CD1c-positive myeloid dendritic cell (primary cell): ENCODE data around the gene RASGRP3.
"Not testable (repeated sequence)": the region's sequence is repeated elsewhere in the genome, so short reads cannot be mapped to it uniquely, and the experiment has no call there.

ENCODE experiments used
- DNase-seq: peaks from one replicate; pipeline ENCODE4 v3.0.0-alpha.2; 2016; ENCODE audit errors: extremely low spot score

RASGRP3 gene

GRCh38 chr2:33457556-33458247, 18.7 kb upstream of the RASGRP3 start:
- DNase-seq = peak; percentile 29

DNA sequence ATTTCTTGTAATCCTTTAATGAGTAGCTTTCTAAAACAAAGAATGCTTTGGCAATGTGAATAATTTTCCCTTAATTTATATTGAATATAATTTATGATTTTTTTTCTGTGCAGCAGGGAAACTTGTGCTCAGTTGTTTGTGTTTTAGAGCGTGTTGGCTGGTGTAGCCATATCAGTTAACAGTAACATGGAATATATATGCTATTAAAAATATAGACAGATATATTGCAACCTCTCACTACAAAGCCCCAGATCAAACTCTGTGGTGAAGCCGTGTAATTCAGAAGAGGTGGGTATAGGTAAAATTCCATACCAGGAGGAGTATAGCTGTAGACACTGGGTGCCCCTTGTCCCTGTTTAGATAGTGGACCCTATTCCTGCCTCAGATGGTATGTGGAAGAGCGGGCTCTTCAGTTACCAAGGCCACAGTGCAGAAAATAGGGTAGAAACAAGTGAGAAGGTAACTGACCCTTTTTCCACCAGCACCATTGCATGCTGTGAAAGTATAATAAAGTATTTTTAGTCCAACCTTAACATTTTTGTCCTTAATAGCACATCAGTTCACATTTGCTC, 18.1 kb upstream of the RASGRP3 start:
- DNase-seq = no peak

GRCh38 chr2:33459745-33460144, 16.7 kb upstream of the RASGRP3 start:
- DNase-seq = no peak

DNA sequence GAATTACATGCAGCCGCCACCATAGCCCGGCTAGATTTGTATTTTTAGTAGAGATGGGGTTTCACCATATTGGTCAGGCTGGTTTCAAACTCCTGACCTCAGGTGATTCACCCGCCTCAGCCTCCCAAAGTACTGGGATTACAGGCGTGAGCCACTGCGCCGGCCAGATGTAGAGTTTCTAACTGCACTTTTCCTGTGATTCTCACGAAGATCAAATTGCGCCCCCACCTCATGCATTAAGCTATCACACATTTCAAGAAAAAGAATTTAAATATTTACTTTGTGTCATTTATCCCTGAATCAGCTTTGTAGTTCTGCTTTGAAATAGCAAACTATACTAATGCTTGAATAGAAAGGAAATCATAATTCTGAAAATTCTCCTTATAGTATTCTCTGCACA, 13.9 kb upstream of the RASGRP3 start:
- DNase-seq = not testable (repeated sequence)

DNA sequence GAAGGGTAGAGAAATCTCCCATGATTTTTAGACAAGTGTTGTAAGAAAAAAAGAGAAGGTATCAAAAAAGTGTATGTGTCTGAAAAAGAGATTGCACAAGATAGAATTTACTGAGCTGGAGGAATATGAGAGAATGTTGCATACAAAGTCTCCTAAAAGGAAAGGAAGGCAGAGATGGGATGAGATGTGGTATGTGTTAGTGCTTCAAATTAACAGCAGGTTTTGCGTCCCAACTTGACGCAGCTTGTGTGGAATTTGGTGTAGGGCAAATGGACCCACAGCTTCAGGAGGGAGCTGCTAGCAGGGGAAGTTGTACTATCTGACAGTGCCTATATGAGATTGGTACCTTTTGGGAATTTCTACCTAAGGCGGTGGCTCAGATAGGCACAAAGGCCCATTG, 9.0 kb upstream of the RASGRP3 start:
- DNase-seq = no peak

DNA sequence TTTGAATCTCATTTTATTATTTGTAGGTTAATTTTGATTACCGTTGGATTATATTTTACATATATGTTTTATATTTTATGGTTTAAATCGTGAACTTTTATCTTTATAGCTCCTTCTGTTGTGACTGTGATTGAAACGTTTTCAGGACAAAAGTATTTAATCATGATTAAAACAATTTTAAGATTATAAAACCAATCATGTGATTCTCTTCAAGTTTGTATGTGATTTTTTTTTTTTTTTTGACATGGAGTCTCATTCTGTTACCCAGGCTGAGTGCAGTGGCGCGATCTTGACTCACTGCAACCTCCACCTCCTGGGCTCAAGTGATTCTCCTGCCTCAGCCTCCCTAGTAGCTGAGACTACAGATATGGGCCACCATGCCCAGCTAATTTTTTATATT, 7.2 kb upstream of the RASGRP3 start:
- DNase-seq = no peak

DNA sequence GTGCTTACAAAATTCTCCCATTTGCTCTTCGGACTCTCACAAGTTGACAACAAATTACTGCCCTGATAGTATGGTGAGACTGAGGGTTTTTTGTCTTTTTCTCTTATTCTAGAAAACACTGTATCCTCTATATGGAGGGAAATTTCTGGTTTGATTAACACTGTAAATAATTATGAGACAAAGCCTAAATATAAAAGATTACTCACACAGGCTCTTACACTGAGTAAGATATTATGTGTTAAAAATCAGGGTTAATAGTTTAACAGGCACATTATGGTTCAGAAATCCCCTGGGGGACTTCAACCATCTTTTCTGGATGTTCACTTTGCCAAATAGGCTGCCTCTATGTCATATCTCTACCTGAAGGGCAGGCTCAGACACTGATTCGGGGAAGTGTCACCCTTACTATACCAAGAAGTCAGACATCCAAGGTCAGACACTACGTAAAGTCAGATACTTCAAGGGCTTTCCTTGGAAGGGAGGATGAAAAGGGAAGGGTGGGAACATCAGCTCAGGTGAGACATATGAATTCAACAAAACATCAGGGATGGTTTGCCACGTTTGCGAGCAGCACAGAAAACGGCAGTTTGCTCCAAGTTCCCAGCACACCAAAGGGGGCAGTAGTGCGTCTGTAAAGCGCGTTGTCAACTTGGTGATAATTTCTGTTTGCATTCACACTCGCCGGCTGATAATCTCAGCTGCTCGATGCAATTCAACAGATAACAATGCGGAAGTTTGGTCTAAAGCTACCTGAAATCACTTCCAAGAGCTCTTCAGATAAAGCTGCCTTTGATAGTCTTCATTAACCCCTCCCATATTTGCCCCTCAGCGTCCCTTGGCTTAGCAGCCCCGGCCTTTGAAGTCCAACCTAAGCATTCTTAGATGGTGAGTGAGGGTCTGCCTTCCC, 972 bp upstream of the RASGRP3 start:
- peak; percentile 90 for DNase-seq

DNA sequence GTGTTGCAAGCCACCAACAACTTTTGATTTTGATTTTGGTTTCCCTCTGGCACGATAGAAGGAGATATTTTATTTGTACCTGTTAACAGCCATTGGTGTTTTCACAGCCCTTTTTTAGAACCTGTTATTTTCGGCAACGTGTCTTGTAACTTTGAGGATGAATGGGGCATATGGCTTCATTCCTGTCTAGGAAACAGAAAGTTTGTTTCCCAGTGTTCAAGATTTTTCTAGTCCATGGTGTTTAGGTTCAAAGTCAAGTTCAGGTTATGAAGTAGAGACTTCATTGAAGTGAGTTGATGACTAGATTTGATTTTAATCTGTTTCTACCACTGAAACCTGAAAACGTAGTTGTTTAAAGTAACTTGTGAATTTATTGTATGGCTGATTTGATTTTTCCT, 343 bp downstream of the RASGRP3 start:
- DNase-seq = no peak

DNA sequence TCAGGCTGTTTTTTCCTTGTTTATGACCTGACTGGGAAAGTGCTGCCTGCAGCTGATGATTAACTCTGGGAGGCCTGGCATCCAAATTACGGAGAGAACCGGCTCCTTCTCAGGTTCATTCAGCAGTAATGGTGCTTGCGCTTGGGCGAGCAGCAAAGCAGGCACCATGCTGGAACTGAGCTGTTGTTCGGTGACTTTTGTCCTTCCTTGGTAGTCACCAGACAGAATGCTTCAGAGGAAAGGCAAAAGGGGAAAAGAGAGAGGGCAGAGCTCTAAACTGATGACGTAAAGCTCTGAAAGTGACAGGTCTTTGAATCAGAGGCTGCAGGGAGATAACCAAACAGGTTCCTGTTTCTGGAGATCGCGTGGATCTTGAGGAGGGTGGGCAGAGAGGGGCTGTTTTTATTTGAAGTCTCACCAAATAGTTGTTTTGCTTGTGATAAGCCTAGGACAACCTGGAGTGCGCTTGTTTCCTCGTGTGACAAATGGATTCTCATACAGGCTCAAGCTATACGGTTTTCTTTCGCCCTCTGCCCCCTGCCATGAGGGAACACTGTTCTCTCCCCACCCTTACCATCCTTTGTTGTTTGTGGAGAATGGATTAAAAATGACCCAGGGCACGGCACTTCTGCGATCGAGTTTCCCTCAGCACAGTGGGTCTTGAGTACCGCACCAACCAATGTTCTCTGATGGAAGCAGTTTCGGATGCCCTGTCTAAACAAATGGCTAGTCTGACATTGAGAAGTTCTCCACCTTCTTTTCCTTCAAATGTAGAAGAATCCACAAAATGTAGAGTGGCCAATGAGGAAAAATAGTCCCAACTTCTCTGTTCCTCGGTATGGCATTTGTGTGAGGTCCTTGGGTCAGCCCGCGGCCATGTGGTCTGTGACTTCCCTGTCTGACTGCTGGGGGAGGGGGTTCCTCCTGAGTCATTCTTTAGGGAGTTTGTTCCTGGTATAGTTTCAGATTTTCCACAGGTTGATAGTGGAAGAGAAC, 1.3 kb downstream of the RASGRP3 start:
- DNase-seq = peak; percentile 93

GRCh38 chr2:33478968-33479731, 2.7 kb downstream of the RASGRP3 start:
- peak; percentile 35 for DNase-seq

GRCh38 chr2:33482518-33482917, 6.1 kb downstream of the RASGRP3 start:
- no peak for DNase-seq

DNA sequence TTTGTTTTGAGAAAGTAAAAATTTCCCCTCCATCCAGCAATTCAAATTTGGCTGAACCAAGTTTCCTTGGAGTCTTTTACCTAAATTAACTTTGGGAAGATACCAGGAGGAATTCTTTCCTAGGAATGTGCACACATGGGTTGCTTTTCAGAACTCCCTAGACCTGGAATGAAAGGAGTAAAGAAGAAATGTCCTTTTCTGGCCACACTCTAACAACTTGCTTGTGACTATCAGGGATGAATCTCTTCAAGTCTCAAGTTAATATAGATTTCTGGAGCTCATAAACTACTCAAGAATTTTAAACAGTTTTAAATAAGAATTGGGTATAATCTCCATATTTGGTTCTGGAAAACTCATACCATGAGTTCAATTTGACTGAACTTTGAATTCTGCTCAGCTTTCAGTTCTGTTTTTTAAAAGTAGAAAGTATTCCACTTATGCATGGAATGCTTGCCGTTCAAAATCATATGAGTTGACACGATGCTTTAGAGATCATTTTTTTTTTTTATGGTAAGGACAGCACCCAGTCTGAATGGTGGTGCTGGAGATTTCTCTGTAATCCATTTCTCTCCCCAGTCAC, 7.7 kb downstream of the RASGRP3 start:
- DNase-seq = peak; percentile 73

DNA sequence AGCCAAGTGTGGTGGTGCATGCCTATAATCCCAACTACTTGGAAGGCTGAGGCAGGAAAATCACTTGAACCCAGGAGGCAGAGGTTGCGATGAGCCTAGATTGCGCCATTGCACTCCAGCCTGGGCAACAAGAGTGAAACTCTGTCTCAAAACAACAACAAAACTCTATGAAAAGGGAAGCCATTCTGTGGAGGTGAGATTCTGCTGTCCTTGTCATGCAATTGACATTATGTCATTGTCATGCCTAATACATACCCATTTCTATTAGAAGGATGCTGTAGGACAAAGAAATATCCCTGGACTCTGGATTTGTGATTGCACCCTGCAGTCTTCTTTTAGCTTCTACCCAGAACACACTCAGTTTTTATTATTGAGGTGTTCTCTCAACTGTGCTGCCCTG, 8.6 kb downstream of the RASGRP3 start:
- DNase-seq = peak; percentile 67

GRCh38 chr2:33486544-33486943, 10.1 kb downstream of the RASGRP3 start:
- DNase-seq = no peak

GRCh38 chr2:33488178-33488690, 11.8 kb downstream of the RASGRP3 start:
- no peak for DNase-seq

DNA sequence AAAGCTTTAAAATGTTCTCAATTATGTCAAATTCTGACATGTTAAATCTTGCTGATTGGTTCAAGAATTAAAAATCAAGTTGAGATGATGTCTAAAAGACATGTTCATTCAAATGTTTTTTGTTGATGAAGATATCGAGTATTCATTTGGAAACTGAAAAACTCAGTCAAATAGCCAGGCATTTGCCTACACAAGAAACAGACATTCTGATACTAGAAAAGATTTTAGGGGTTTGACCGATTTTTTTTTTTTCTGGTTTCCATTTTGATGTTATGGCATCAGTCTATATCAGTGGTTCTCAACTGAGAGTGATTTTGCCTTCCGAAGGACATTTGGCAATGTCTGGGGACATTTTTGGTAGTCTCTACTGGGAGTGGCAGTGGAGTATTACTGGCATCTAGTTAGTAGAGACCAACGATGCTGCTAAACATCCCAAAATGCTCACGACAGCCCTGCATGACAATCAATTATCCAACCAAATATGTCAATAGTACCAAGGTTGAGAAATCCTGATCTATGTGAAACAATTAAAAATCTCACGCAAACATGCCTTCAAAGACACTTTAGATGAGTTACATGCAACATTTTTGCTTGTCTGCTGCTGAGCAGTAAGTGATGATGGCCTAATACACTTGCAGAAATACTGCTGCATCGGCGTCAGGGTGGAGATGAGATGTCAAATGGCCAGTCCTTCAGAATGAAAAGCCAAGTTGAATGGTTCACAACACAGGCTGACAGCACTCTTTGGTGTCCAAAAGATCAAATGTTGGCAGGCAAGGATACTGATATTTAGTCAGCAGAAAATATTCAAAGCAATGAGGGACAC, 12.5 kb downstream of the RASGRP3 start:
- DNase-seq = no peak

- DNase-seq = no peak
Observed at GRCh38 chr2:33489835-33490431, 13.5 kb downstream of the RASGRP3 start.

DNA sequence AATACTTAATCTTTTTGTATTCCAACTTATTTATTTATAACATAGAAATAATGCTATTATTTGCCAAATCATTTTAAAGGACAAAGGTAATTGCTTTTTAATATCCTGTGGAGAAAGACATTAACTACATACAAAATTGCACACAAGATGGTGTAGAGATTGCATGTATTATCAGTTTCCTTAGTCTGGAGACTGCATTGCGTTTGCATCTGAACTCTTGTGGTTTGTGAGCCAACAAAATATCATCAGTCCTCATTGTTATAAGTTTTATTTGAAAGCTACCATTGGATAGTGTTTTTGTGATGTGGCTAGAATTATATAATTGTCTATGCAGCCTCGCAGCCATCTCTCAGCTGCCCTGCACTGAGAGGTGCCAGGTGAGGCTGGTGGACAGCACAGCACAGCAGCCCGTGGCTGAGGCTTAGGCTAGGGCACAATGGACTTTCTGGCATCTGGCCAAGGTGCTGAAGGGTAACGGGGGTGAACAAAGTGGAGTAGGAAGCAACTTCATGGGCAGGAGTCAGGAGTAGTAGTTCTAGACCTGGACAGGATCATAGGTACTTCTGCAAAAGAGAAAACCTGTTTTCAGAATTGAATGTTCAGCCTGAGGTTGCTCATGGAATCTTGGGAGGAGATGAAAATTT, 15.1 kb downstream of the RASGRP3 start:
- no peak for DNase-seq
